ENCODE results near the gene SORL1.

- TF ChIP-seq CTCF (IDR thresholded peaks at IDR 0.05; ENCODE audit: low read depth, low read length), result no peak
- TF ChIP-seq POLR2A (IDR thresholded peaks at IDR 0.05; ENCODE audit: extremely low read depth, insufficient read length), result no peak
- TF ChIP-seq MYC (IDR thresholded peaks at IDR 0.05; ENCODE audit: low read depth, low read length), result no peak
- TF ChIP-seq, protein P1, sequence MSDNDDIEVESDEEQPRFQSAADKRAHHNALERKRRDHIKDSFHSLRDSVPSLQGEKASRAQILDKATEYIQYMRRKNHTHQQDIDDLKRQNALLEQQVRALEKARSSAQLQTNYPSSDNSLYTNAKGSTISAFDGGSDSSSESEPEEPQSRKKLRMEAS (IDR thresholded peaks at IDR 0.05; ENCODE audit: low read depth, low read length), result no peak
These were observed 4.8 kb downstream of the SORL1 start for GRCh38 chr11:121456816-121457431.
